Measurements from ENCODE around the gene GRPEL2. TPM values are rescaled to one million over a fixed set of nuclear protein-coding genes. Genes with fewer than 3 reads are reported as not detected.

Gene GRPEL2
- total RNA-seq, 1 donor from 2014 or later, result 43.7 TPM

DNA sequence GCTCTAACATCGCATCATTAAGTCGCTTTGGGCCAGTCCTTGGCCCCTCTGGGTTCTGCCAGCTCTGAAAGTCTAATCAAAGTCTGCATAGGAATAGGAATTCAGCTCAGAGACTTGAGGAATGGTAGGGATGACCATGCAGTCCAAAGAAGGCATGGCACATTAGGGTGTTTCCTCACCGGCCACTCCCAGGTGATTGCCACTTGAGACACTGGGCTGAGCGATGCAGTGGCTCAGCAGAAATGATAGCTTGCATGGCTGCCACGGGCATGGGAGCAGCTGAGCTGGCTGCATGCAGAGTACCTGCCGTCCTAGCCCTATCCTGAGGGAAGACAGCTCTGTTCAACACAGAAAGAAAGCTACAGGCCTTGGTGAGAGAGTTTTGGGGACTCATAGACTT, 44.9 kb upstream of the GRPEL2 start:
- no peaks in the 10 kb centered on the region for H3K27me3 ChIP-seq (ENCODE audit: control insufficient read depth, insufficient read depth, low read length)
- no peak for TF ChIP-seq CTCF (IDR thresholded peaks at IDR 0.05; ENCODE audit: insufficient read depth, low read length, severe bottlenecking)
- DNase-seq (ENCODE audit: low read depth) (no peak), FAIRE-seq (no peak)
- H3K36me3 ChIP-seq (ENCODE audit: control insufficient read depth, insufficient read depth, low read length), result peaks cover 4% of the 10 kb centered on the region
- H3K4me3 ChIP-seq (ENCODE audit: low read depth, low read length), result no peak overlapping the region

GRCh38 chr5:149301049-149301743, 44.1 kb upstream of the GRPEL2 start:
- Histone ChIP-seq H3K27me3 (ENCODE audit: control insufficient read depth, insufficient read depth, low read length) (no peaks in the 10 kb centered on the region), H3K4me3 (ENCODE audit: low read depth, low read length) (no peak overlapping the region), H3K36me3 (ENCODE audit: control insufficient read depth, insufficient read depth, low read length) (peaks cover 4% of the 10 kb centered on the region)
- no peak for FAIRE-seq
- no peak for TF ChIP-seq CTCF (IDR thresholded peaks at IDR 0.05; ENCODE audit: insufficient read depth, low read length, severe bottlenecking)
- no peak for DNase-seq (ENCODE audit: low read depth)

GRCh38 chr5:149301744-149302380, 43.4 kb upstream of the GRPEL2 start:
- no peak for DNase-seq (ENCODE audit: low read depth)
- peaks cover 4% of the 10 kb centered on the region for H3K36me3 ChIP-seq (ENCODE audit: control insufficient read depth, insufficient read depth, low read length)
- no peak overlapping the region for H3K4me3 ChIP-seq (ENCODE audit: low read depth, low read length)
- FAIRE-seq, result peak; percentile 28
- H3K27me3 ChIP-seq (ENCODE audit: control insufficient read depth, insufficient read depth, low read length), result no peaks in the 10 kb centered on the region
- no peak for TF ChIP-seq CTCF (IDR thresholded peaks at IDR 0.05; ENCODE audit: insufficient read depth, low read length, severe bottlenecking)

- no peak for FAIRE-seq
- TF ChIP-seq CTCF (IDR thresholded peaks at IDR 0.05; ENCODE audit: insufficient read depth, low read length, severe bottlenecking), result no peak
- H3K27me3 ChIP-seq (ENCODE audit: control insufficient read depth, insufficient read depth, low read length), result no peaks in the 10 kb centered on the region
- H3K36me3 ChIP-seq (ENCODE audit: control insufficient read depth, insufficient read depth, low read length), result peaks cover 4% of the 10 kb centered on the region
- DNase-seq (ENCODE audit: low read depth), result no peak
- H3K4me3 ChIP-seq (ENCODE audit: low read depth, low read length), result no peak overlapping the region
Measured at GRCh38 chr5:149302641-149303040, 42.7 kb upstream of the GRPEL2 start.

DNA sequence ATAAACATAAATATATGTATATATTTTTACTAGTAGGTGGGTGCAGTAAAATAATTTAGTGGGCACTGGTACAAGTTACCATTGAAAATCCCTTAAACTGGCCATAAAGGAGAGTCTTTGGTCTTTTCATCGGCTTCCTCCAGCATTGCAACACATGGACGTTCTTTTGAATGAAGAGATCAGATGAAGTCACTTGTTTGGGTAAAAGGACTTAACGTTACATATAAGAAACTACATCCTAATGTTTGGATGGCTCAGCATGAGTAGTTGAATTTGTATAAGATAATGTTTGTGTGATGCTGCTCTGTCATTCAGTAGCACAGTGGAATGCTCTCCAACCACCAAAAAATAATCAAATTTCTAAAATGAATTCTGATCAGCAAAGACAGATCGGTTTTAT, 42.1 kb upstream of the GRPEL2 start:
- DNase-seq (ENCODE audit: low read depth) (no peak), FAIRE-seq (no peak)
- Histone ChIP-seq H3K27me3 (ENCODE audit: control insufficient read depth, insufficient read depth, low read length) (no peaks in the 10 kb centered on the region), H3K4me3 (ENCODE audit: low read depth, low read length) (no peak overlapping the region), H3K36me3 (ENCODE audit: control insufficient read depth, insufficient read depth, low read length) (peaks cover 4% of the 10 kb centered on the region)
- no peak for TF ChIP-seq CTCF (IDR thresholded peaks at IDR 0.05; ENCODE audit: insufficient read depth, low read length, severe bottlenecking)

All from bronchial epithelial cell (primary cell).